C1 segment of cervical spinal cord (tissue), 14 donors: ENCODE measurements around the gene CEP120.
"Not testable (repeated sequence)": the region's sequence is repeated elsewhere in the genome, so short reads cannot be mapped to it uniquely, and the experiment has no call there.

Experiments
- DNase-seq, 14 donors: peaks; one replicate each; lab custom pipeline; 2025; lab: John Stamatoyannopoulos, UW

CEP120 gene

GRCh38 chr5:123423278-123424149 lies at the start of gene CEP120:
Gene CEP120, minus strand, starts transcription at chr5:123423403. Its CDS starts 405 bp downstream, at chr5:123422998.
- DNase-seq, result peak; percentile 45 to 99 (median 94)

- no peak for DNase-seq
Observed at GRCh38 chr5:123472150-123472924, 49.1 kb upstream of the CEP120 start.

- DNase-seq, result no peak
Observed at GRCh38 chr5:123471385-123471784, 48.2 kb upstream of the CEP120 start.

- not testable (repeated sequence) for DNase-seq
Observed at GRCh38 chr5:123466839-123467238, 43.6 kb upstream of the CEP120 start.

GRCh38 chr5:123460296-123460729 lies 37.1 kb upstream of the CEP120 start:
- DNase-seq, result no peak

- DNase-seq, result not testable (repeated sequence)
Observed at GRCh38 chr5:123458994-123459393, 35.8 kb upstream of the CEP120 start.

GRCh38 chr5:123456242-123456641 lies 33.0 kb upstream of the CEP120 start:
- no peak for DNase-seq

- DNase-seq, result no peak
Observed at GRCh38 chr5:123455640-123456039, 32.4 kb upstream of the CEP120 start.

- no peak for DNase-seq
Observed at GRCh38 chr5:123455095-123455494, 31.9 kb upstream of the CEP120 start.

- DNase-seq, result no peak
Observed at GRCh38 chr5:123454259-123454911, 31.2 kb upstream of the CEP120 start.

GRCh38 chr5:123452401-123452800 lies 29.2 kb upstream of the CEP120 start:
- DNase-seq, result no peak

GRCh38 chr5:123451047-123451446 lies 27.8 kb upstream of the CEP120 start:
- no peak for DNase-seq

GRCh38 chr5:123450640-123451039 lies 27.4 kb upstream of the CEP120 start:
- no peak for DNase-seq

GRCh38 chr5:123450114-123450513 lies 26.9 kb upstream of the CEP120 start:
- DNase-seq, result no peak

- no peak for DNase-seq
Observed at GRCh38 chr5:123449424-123449974, 26.3 kb upstream of the CEP120 start.

- no peak for DNase-seq
Observed at GRCh38 chr5:123448743-123449142, 25.5 kb upstream of the CEP120 start.

- no peak for DNase-seq
Observed at GRCh38 chr5:123448017-123448617, 24.9 kb upstream of the CEP120 start.

- no peak for DNase-seq
Observed at GRCh38 chr5:123444016-123444415, 20.8 kb upstream of the CEP120 start.

GRCh38 chr5:123441408-123441807 lies 18.2 kb upstream of the CEP120 start:
- no peak for DNase-seq

- DNase-seq, result no peak
Observed at GRCh38 chr5:123440456-123441181, 17.4 kb upstream of the CEP120 start.

- DNase-seq, result no peak
Observed at GRCh38 chr5:123439709-123440108, 16.5 kb upstream of the CEP120 start.
